Stimulated activated CD4-positive, alpha-beta T cell treated with anti-CD3 and anti-CD28 coated beads, Interleukin-15, amount 100 ng/mL, for 48 hours (primary cell): ENCODE results near the gene AGFG2.
A peak's percentile ranks its signal among the peaks of the same experiment; 100 is the strongest.

Source experiments
- DNase-seq, 2 donors: peaks; one replicate each; pipeline ENCODE4 v3.0.0-alpha.2; 2020; ENCODE audit warnings: low read depth in 2 of 2

Gene AGFG2

GRCh38 chr7:100572281-100572948 lies 33.4 kb downstream of the AGFG2 start:
- DNase-seq = no peak

GRCh38 chr7:100572949-100573675 lies 34.1 kb downstream of the AGFG2 start:
- no peak for DNase-seq

GRCh38 chr7:100573691-100574361 lies 34.8 kb downstream of the AGFG2 start, which contains the start of gene SAP25:
TSS of gene SAP25 (minus strand) at chr7:100573900. CDS start at chr7:100573742, 158 bp downstream.
- DNase-seq = no peak

- no peak for DNase-seq
Measured at GRCh38 chr7:100574362-100575205, 35.6 kb downstream of the AGFG2 start.

GRCh38 chr7:100575206-100575631 lies 36.2 kb downstream of the AGFG2 start:
- no peak for DNase-seq

GRCh38 chr7:100575746-100576383 lies 36.9 kb downstream of the AGFG2 start:
- no peak for DNase-seq

GRCh38 chr7:100576384-100576993 lies 37.5 kb downstream of the AGFG2 start:
- no peak for DNase-seq

- no peak for DNase-seq
Measured at GRCh38 chr7:100577103-100577502, 38.1 kb downstream of the AGFG2 start.

- DNase-seq = no peak
Measured at GRCh38 chr7:100577507-100577906, 38.5 kb downstream of the AGFG2 start.

- no peak for DNase-seq
Measured at GRCh38 chr7:100578246-100579183, 39.5 kb downstream of the AGFG2 start.

- DNase-seq = no peak
Measured at GRCh38 chr7:100580466-100581283, 41.7 kb downstream of the AGFG2 start.

- no peak for DNase-seq
Measured at GRCh38 chr7:100582041-100582579, 43.1 kb downstream of the AGFG2 start.

GRCh38 chr7:100582650-100583049 lies 43.6 kb downstream of the AGFG2 start:
- DNase-seq = no peak

GRCh38 chr7:100583132-100584053 lies 44.4 kb downstream of the AGFG2 start:
- DNase-seq = peak; percentile 59 to 70

GRCh38 chr7:100584054-100584682 lies 45.2 kb downstream of the AGFG2 start:
- DNase-seq = no peak

- no peak for DNase-seq
Measured at GRCh38 chr7:100584683-100585510, 45.9 kb downstream of the AGFG2 start.
